PC-9 (cell line): Measurements from ENCODE around the gene ACBD5. TPM values are rescaled to one million over a fixed set of nuclear protein-coding genes. Genes with fewer than 3 reads are reported as not detected.

Experiments
- BruUV-seq: library from RNA; stranded (reverse); fragments of 400-500 nt; replicated peaks from 2 replicates; lab custom pipeline; 2021; lab: Mats Ljungman, UMichigan
- CTCF ChIA-PET: fragments of 300-600 bp; sonication (Branson Sonifier 250); formaldehyde crosslinking; loops from one replicate; lab custom pipeline; 2022; ENCODE audit warnings: antibody characterized with exemption; lab: Charles Lee
- POLR2A ChIA-PET: fragments of 300-600 bp; sonication (Branson Sonifier 250); formaldehyde crosslinking; loops from one replicate; lab custom pipeline; 2022; ENCODE audit warnings: antibody characterized with exemption; ENCODE audit not compliant: unreplicated experiment; lab: Charles Lee
- DNase-seq, 2 experiments: peaks; one replicate each; pipeline versions ENCODE4 v3.0.0 to v3.0.0-alpha.2; 2015 to 2022; ENCODE audit warnings: mixed read lengths in 1 of 2
- H2AFZ ChIP-seq: fragments of 200-600 bp; sonication (generic); 2 replicates; pipeline ENCODE4 v1.8.1; 2017; ENCODE audit warnings: antibody characterized with exemption
- H3F3A ChIP-seq: fragments of 200-600 bp; sonication (generic); 2 replicates; pipeline ENCODE4 v1.8.1; 2017; ENCODE audit warnings: antibody characterized with exemption, mild to moderate bottlenecking, low read depth; ENCODE audit not compliant: insufficient read depth
- H3K27ac ChIP-seq: fragments of 200-600 bp; sonication (generic); 2 replicates; pipeline ENCODE4 v1.6.1; 2016; ENCODE audit warnings: mixed run types
- H3K27me3 ChIP-seq: fragments of 200-600 bp; sonication (generic); 2 replicates; pipeline ENCODE4 v1.6.1; 2016; ENCODE audit warnings: low read depth, mixed run types; ENCODE audit not compliant: insufficient read depth
- H3K36me3 ChIP-seq: fragments of 200-600 bp; sonication (generic); 2 replicates; pipeline ENCODE4 v1.6.1; 2016; ENCODE audit warnings: low read depth, mixed run types
- H3K4me1 ChIP-seq: fragments of 200-600 bp; sonication (generic); replicated peaks from 2 replicates; pipeline ENCODE4 v1.6.1; 2016; ENCODE audit warnings: mixed run types; ENCODE audit not compliant: insufficient read depth
- H3K4me2 ChIP-seq: fragments of 200-600 bp; sonication (generic); 2 replicates; pipeline ENCODE4 v1.6.1; 2017; ENCODE audit warnings: mixed run types
- H3K4me3 ChIP-seq: fragments of 200-600 bp; sonication (generic); 2 replicates; pipeline ENCODE4 v1.6.1; 2016; ENCODE audit warnings: mixed run types
- H3K79me2 ChIP-seq: fragments of 200-600 bp; sonication (generic); 2 replicates; pipeline ENCODE4 v1.6.1; 2017; ENCODE audit warnings: low read depth, mixed run types
- H3K9me2 ChIP-seq: fragments of 200-600 bp; sonication (generic); 2 replicates; pipeline ENCODE4 v1.8.1; 2017; ENCODE audit warnings: mild to moderate bottlenecking; ENCODE audit not compliant: insufficient read depth
- H3K9me3 ChIP-seq: fragments of 200-600 bp; sonication (generic); 2 replicates; pipeline ENCODE4 v1.8.1; 2016; ENCODE audit warnings: low read depth; ENCODE audit not compliant: insufficient read depth
- H4K20me1 ChIP-seq: fragments of 200-600 bp; sonication (generic); 2 replicates; pipeline ENCODE4 v1.8.1; 2017; ENCODE audit not compliant: insufficient read depth
- EZH2 ChIP-seq: fragments of 200-600 bp; sonication (generic); IDR thresholded peaks from 2 replicates; pipeline ENCODE4 v1.8.0; 2017; ENCODE audit warnings: antibody characterized with exemption, low read depth
- intact Hi-C: fragments of 100-400 bp; cut with micrococcal nuclease; formaldehyde crosslinking; loops from one replicate; pipeline ENCODE4 v1.10.0; 2022; ENCODE audit not compliant: unreplicated experiment
- total RNA-seq: library from RNA; stranded (reverse); gene quantifications from 2 replicates; pipeline ENCODE4 v1.2.3, GENCODE V29; 2021
- TF ChIP-seq, protein P1 (sequence below): fragments of 200-600 bp; sonication (generic); conservative IDR thresholded peaks from 2 replicates; pipeline ENCODE4 v1.6.1; 2017; ENCODE audit warnings: mixed run types, antibody characterized with exemption, mild to moderate bottlenecking, moderate library complexity

The ACBD5 gene
- total RNA-seq, 1 experiment from 2014 or later = 17.2 TPM

DNA sequence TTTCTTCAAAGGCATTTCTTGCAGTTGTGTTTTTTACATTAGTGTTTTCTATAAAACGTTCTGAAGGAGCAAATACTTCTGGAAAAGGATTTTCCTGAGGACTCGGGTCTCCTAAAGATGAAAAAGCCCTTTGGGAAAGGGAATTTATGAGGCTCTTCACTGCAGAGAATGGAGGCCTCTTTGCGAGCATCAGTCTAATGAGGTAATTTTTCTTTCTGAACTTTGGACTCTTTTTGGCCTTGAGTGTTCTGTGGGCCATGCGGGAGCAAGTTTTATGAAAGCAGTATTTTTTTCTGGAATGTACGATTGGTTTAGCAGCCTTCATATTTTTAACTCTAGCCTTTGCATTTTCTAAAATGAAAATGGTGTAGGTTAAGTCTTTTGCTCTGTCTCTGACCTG, 6.4 kb upstream of the ACBD5 start:
- Histone ChIP-seq H3K27me3 (no peaks in the 10 kb centered on the region), H3K4me1 (peaks cover 7% of the 10 kb centered on the region; the same call in 1 of the 2 replicates), H3K9me3 (no peaks in the 10 kb centered on the region), H3K9me2 (no peaks in the 10 kb centered on the region), H2AFZ (no peak overlapping the region), H3K4me3 (no peak overlapping the region), H3K79me2 (no peaks in the 10 kb centered on the region; the same call in 1 of the 2 replicates), H4K20me1 (no peaks in the 10 kb centered on the region), H3K27ac (no peak overlapping the region), H3K4me2 (no peak overlapping the region), H3K36me3 (no peaks in the 10 kb centered on the region), H3F3A (peaks cover 11% of the 10 kb centered on the region)
- CTCF ChIA-PET = no interaction called here
- POLR2A ChIA-PET = no interaction called here
- no peak for TF ChIP-seq EZH2
- TF ChIP-seq, protein P1, sequence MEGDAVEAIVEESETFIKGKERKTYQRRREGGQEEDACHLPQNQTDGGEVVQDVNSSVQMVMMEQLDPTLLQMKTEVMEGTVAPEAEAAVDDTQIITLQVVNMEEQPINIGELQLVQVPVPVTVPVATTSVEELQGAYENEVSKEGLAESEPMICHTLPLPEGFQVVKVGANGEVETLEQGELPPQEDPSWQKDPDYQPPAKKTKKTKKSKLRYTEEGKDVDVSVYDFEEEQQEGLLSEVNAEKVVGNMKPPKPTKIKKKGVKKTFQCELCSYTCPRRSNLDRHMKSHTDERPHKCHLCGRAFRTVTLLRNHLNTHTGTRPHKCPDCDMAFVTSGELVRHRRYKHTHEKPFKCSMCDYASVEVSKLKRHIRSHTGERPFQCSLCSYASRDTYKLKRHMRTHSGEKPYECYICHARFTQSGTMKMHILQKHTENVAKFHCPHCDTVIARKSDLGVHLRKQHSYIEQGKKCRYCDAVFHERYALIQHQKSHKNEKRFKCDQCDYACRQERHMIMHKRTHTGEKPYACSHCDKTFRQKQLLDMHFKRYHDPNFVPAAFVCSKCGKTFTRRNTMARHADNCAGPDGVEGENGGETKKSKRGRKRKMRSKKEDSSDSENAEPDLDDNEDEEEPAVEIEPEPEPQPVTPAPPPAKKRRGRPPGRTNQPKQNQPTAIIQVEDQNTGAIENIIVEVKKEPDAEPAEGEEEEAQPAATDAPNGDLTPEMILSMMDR = no peak
- intact Hi-C loops = no loop called here
- DNase-seq = no peak
- BruUV-seq = no TSS peak

DNA sequence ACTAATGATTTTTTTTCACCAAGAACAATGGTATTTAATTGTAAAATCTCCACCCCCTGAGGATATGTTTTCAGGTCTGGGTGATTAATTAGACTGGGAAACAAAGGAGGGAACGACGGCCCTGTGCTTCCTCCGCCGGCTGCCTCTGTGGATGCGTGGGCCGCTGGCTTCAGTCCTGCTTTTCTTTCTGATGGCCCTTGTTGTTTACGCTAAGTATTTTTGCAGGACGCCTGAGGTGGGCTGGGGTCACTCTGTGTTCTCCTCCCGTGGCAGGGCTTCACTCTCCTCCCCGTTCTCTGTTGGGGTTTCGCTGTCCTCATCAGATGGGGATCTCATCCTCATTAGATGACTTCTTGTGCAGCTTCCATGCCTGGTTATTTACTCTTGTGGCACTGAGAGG, 5.2 kb upstream of the ACBD5 start:
- H3K27me3 ChIP-seq = no peaks in the 10 kb centered on the region
- H3K4me1 ChIP-seq = peaks cover 7% of the 10 kb centered on the region; the same call in 1 of the 2 replicates
- peaks cover 19% of the 10 kb centered on the region for H3F3A ChIP-seq
- CTCF ChIA-PET = no interaction called here
- H3K79me2 ChIP-seq = no peaks in the 10 kb centered on the region; the same call in 1 of the 2 replicates
- no peaks in the 10 kb centered on the region for H4K20me1 ChIP-seq
- no peaks in the 10 kb centered on the region for H3K36me3 ChIP-seq
- no peak overlapping the region for H3K27ac ChIP-seq
- H3K4me2 ChIP-seq = no peak overlapping the region
- TF ChIP-seq, protein P1 = no peak
- TF ChIP-seq EZH2 = no peak
- no peak for DNase-seq
- no peak overlapping the region for H3K4me3 ChIP-seq
- no peaks in the 10 kb centered on the region for H3K9me3 ChIP-seq
- H3K9me2 ChIP-seq = no peaks in the 10 kb centered on the region
- intact Hi-C loops = no loop called here
- POLR2A ChIA-PET = no interaction called here
- no TSS peak for BruUV-seq
- H2AFZ ChIP-seq = no peak overlapping the region

DNA sequence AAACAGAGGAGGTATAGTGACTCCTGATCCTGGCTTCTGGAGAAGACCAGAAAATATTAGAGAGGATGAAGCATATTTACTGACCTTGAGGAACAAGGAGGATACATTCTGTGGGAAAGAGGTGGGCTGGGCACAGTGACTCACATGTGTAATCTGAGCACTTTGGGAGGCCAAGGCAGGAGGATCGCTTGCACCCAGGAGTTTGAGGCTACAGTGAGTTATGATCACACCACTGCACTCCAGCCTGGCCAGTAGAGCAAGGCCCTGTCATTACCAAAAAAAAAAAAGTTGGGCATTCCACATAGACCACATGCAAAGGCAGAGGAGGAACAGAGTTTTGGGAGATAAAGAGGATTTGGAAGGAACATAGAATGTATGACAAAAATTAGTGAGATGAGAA, 4.4 kb upstream of the ACBD5 start:
- Histone ChIP-seq H3K27me3 (no peaks in the 10 kb centered on the region), H3K9me2 (no peaks in the 10 kb centered on the region), H3K4me2 (no peak overlapping the region), H3K4me3 (no peak overlapping the region), H3F3A (peaks cover 22% of the 10 kb centered on the region), H4K20me1 (no peaks in the 10 kb centered on the region), H3K27ac (no peak overlapping the region), H3K9me3 (no peaks in the 10 kb centered on the region), H3K4me1 (peaks cover 7% of the 10 kb centered on the region; the same call in 1 of the 2 replicates), H2AFZ (no peak overlapping the region), H3K36me3 (no peaks in the 10 kb centered on the region), H3K79me2 (no peaks in the 10 kb centered on the region; the same call in 1 of the 2 replicates)
- BruUV-seq = no TSS peak
- ChIA-PET CTCF (no interaction called here), POLR2A (no interaction called here)
- intact Hi-C loops = loop anchor here (5.0 kb wide), 2 partner anchors 77 to 257 kb away; partner anchors contain the start of gene RAB18
- TF ChIP-seq, protein P1 = no peak
- TF ChIP-seq EZH2 = no peak
- DNase-seq = no peak
